NOMO-1 (cell line): ENCODE data around the gene CCDC15.
"Not testable (repeated sequence)": the region's sequence is repeated elsewhere in the genome, so short reads cannot be mapped to it uniquely, and the experiment has no call there.

Experiments used
- DNase-seq, 2 experiments: peaks; one replicate each; lab custom pipeline; 2025; ENCODE audit not compliant: unreplicated experiment in 2 of 2; lab: John Stamatoyannopoulos, UW

CCDC15 gene

GRCh38 chr11:125079151-125079877 lies 125.3 kb downstream of the CCDC15 start:
- no peak for DNase-seq

- no peak for DNase-seq
Observed at GRCh38 chr11:125079878-125080530, 126.0 kb downstream of the CCDC15 start.

- DNase-seq = no peak
Observed at GRCh38 chr11:125080531-125080911, 126.5 kb downstream of the CCDC15 start.

DNA sequence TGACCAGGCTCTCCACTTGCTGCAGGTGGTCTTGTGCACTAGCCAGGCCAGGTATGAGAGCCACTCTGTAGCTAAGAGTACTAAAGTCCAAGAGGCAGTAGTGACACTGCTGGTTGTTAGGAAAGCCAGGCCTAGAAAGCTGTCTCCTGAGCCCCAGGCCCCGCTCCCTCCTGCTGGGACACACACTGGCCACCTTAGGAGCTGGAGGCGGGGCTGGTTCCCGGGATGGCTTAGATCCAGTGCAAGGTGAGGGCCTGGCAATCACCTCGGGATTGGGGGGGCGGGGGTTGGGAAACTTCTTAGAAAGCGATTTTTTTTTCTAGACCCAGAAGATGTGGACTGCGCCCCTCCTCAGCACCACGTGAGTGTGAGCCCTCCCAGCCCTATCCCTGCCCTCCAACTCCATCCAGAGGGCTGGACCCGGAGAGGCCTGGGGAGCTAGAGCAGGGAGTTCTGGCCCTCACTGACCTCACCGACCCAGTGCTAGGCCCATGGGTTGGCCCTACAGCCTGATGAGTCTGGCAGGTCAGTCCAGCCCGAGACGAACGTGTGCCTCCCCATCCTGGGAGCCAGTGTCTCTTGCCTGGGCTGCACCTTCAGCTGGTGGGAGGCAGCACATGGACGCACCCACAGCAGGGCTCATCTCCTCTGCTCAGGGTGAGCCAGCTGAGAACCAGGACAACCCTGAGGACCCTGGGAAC lies 127.2 kb downstream of the CCDC15 start:
- DNase-seq = no peak

GRCh38 chr11:125082040-125082439 lies 128.0 kb downstream of the CCDC15 start:
- no peak for DNase-seq

DNA sequence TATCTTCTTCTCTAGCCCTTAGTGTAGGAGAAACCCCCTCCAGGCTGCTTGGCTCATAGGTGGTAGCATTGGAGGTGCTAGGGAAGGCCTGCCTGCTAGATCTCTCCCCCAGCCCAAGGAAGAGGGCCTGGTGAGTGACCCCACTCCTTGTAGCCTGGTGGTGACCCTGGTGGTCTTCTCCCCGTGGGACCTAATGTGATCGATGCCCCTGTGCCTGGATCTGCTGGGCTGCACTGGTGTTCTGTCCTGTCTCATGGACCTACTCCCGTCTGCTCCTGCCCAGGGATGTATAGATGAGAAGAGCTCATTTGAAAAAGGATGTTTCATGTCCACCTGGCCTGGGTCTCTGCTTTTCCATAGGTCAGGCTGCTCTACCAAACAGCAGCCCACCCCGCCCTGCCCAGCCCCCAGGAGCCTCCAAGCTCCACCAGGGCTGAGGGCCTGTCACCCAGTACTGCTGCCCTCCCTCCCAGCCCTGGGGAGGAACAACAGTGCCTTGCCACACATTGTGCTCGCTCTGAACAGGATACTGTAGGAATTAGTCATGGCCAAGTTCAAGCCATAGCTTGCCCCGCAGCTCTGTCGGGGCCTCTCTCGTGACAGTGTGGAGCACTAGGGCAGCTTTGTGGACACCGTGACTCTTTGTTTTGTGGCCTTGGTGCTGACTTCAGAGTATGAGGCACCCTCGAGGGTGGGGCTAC lies 128.8 kb downstream of the CCDC15 start:
- no peak for DNase-seq

DNA sequence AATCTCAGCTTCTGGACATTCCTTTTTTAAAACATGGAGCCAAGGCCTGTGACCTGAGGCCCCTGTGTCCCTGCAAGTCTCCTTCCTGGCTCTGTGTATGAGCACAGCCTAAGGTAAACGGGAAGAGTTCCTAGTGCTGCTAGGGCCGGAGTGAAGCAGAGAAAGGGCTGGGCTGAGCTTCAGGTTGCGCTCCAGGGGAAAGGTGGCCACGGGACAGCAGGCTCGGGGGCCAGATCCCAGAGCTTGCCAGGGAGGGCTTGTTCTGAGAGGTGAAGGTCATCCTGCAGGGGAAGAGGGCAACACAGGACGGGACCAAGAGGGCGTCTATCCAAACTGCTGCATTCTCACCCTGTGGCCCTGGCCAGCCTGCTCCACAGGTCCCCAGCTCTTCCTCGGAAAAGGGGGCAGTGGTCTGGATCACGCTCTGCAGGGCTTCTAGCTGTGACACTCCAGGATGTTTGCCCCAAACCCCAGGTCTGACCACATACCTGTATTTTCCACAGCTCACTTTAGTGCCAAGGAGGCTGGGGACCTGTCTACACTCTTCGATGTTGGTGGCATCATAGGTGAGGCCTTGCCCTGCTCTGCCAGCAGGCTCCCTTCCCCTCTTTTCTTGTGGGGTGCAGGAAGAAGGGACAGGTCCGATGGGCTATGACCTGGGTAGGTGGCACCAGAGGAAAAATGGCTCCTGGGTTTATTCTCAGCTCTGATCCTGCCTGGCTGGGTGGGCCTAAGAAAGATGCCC lies 129.5 kb downstream of the CCDC15 start:
- DNase-seq = no peak

DNA sequence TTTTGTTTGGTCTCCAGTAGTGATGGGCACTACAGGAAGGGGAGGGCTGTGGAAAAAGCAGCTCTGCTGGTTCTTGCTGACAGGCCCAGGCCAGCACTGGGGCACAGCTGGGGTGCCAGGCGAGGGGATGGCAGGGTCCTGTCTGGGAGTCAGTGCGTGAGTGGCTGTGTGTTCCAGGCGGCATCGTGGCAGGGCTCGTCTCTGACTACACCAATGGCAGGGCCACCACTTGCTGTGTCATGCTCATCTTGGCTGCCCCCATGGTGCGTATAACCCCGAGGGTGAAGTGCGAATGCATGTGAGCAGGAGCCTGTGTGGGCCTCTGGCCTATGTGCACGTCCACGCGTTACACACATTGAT lies 130.0 kb downstream of the CCDC15 start:
- no peak for DNase-seq

- DNase-seq = no peak
Observed at GRCh38 chr11:125084761-125085231, 130.8 kb downstream of the CCDC15 start.

DNA sequence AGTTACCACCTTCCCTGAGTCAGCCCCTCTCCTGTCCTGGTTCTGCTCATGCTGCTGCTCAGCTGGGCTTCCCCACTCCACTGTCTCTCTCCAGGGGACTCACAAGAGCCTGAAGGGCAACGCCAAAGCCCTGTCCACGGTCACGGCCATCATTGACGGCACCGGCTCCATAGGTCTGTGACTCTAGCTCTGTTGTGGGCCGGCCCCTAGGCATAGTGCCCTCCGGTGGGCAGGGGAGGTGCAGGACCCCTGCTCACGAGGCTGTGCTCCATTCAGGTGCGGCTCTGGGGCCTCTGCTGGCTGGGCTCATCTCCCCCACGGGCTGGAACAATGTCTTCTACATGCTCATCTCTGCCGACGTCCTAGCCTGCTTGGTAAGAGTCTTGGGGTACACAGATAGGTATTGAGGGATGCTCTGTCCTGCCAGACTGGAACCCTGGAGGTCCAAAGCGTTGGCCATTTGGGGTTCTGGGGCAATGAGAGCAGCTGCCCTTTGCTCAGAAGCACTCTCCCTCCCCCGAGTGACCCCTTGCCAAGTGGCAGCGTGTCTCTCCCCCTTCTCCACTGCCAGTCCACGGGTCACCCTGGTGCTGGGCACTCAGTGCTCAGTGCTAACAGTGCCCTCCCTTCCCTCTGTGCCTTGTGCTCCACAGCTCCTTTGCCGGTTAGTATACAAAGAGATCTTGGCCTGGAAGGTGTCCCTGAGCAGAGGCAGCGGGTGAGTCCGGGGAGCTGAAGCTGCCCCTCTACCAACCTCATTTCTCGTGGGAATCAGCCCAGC lies 131.5 kb downstream of the CCDC15 start:
- DNase-seq = no peak

- DNase-seq = no peak
Observed at GRCh38 chr11:125086633-125087296, 132.8 kb downstream of the CCDC15 start.

- no peak for DNase-seq
Observed at GRCh38 chr11:125088123-125088522, 134.1 kb downstream of the CCDC15 start.

- DNase-seq = no peak
Observed at GRCh38 chr11:125088576-125089455, 134.8 kb downstream of the CCDC15 start.

GRCh38 chr11:125089481-125089880 lies 135.5 kb downstream of the CCDC15 start:
- DNase-seq = not testable (repeated sequence)

- DNase-seq = not testable (repeated sequence)
Observed at GRCh38 chr11:125090151-125090550, 136.1 kb downstream of the CCDC15 start.

GRCh38 chr11:125090816-125091215 lies 136.8 kb downstream of the CCDC15 start:
- no peak for DNase-seq
